Renal pelvis (tissue), 4 donors: ENCODE results near the gene NIPAL3. TPM values are rescaled to one million over a fixed set of nuclear protein-coding genes. Genes with fewer than 3 reads are reported as not detected.

ENCODE experiments used
- DNase-seq: peaks from one replicate; pipeline ENCODE4 v3.0.0-alpha.2; 2013
- polyA plus RNA-seq, 3 donors: library from polyadenylated mRNA; unstranded; fragments of 120-200 nt; gene quantifications; one replicate each; pipeline ENCODE4 v1.2.1, GENCODE V29; 2013; ENCODE audit not compliant: insufficient read length in 3 of 3

NIPAL3 gene
- polyA plus RNA-seq, 3 donors: 18.3 to 25.4 (median 22.2) TPM

- no peak for DNase-seq
Measured at GRCh38 chr1:24388331-24388885, 27.2 kb upstream of the NIPAL3 start.

GRCh38 chr1:24389231-24389678, 26.3 kb upstream of the NIPAL3 start:
- DNase-seq: no peak

GRCh38 chr1:24390924-24391782, 24.4 kb upstream of the NIPAL3 start:
- peak; percentile 76 for DNase-seq

DNA sequence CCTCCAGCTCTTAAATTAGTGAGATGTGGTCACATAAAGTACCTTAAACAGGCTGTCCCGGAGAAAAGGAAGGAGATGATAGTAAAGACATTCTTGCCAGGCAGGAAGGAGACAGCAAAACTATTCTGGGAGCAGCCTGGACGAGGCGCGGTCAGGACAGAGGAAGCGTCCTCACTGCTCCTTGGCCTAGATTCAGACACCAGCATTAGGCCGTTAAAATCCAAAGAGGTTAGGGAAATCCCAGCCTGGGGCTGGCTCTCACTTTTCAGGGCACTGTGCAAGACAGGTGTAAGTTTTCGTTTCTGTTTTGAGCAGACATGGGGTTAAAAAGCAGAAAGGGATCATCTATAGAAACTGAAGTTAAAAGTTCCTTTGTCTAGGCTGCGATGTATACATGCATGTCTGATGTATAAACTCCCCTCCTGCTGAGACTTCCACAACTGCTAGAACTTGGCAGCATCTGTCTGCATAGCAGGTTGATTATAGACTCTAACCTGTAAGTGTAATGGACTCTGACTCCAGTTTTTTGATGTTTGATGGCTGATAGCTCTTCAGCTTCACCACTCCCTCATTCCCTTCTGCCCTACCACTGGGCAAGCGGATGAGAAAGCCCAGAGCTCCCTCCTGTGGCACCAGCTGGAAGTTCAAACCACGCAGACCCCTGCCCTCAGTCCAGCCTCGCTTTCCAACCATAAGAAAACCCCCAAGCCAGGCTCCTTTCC, 23.6 kb upstream of the NIPAL3 start:
- DNase-seq: peak; percentile 44

DNA sequence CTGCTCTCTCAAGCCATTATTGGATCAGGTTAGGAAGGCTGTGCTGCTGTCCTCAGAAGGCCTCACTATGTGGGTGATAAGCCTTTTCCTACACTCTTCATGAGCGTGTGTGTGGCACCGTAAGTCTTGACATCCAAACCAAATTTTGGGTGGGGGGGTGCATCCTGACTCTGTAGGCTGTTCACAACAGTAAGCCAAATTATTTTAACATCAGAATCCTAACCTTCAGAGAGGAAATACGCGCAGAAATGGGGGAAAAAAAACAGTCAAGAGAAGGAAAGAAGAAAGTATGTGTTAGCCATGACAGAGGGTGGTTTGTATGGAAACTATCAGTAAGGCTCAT, 23.0 kb upstream of the NIPAL3 start:
- no peak for DNase-seq

DNA sequence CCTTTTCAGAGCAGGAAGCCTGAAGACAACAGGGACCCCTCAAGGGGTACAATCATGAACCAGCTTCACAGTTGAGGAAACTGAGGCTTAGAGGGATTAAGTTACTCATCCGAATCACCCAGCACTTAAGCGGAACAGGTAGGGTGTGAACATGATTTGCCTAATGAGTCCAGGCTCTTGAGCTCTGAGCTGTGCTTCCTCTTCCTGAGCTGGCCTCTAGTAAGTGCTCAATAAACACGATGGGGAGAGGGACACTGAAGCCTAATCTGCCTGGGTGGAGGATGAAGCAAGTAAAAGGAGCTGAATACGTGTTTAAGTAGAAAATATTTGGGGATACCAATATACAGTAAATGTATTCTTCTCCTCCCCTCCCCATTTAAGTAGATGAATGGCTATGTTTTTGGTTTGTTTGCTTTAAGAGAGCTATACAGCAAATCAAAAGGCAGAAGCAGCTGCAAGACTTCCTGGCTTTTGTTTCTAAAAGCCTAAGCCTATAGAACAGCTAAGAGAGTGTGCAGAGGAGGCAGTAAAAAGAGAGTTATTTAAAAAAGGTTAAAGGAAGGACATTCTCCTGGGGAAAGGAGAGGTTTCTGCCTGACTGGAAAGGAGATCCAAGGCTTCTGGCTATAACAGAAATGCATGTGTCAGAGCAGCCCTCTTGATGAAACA, 22.5 kb upstream of the NIPAL3 start:
- DNase-seq: no peak

DNA sequence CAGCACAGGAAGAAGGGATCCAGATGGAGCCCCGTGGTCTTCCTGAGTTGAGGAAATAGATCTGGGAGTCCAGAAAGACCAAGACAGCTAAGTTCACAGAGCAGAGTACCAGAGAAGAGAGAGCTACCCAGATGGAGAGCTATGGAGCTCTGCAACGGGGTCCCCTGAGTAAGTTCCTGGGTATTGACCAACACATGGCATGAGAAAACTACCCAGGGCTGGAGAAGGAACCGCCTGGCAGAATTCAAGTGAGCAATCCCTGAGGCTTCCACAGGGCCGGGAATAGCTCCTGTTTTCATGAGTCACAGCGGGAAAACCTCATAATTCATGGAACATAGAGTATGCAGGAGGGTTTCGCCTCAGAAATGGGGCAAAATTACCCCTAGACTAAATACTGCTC, 21.7 kb upstream of the NIPAL3 start:
- no peak for DNase-seq

- DNase-seq: no peak
Measured at GRCh38 chr1:24400065-24400464, 15.5 kb upstream of the NIPAL3 start.

DNA sequence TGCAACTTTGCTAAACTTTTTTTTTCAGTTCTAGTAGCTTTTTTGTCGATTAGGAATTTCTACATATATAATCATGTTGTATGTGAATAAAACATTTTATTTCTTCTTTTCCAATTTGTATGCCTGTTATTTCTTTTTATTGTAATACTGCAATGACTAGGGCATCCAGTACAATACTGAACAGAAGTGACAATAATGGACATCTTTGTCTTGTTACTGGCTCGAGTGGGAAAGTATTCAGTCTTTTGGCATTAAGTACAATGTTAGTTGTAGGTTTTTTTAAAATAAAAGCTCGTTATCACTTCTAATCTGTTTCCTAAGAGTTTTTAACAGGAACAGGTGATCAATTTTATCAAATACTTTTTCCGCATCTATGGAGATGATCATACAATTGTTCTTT, 11.8 kb upstream of the NIPAL3 start:
- DNase-seq: no peak

DNA sequence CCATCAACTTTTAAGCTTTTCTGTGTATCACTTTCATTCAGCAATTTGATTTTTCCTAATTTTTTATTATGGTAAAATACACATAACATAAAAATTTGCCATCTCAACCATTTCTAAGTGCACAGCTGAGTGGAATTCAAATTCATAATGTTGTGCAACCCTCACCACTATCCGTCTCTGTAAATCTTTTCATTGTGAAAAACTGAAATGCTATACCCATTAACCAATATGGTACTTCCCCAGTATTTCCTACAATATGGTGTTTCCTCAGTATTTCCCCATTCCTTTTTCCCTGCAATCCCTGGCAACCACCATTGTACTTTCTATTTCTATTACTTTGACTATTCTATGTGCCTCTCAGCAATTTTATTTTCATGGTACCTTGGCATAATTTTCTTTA, 8.8 kb upstream of the NIPAL3 start:
- DNase-seq: no peak

DNA sequence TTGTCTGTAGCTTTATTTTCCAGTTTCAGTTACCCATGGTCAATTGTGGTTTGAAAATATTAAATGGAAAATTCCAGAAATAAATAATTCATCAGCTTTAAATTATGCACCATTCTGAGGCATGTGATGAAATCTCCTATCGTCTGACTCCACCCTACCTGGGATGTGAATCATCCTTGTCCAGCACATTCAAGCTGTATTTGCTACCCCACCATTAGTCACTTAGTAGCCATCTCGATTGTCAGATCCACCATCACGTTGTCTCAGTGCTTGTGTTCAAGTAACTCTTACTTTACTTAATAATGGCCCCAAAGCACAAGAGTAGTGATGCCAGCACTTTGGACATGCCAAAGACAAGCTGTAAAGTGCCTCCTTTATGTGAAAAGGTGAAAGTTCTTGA, 6.1 kb upstream of the NIPAL3 start:
- no peak for DNase-seq

DNA sequence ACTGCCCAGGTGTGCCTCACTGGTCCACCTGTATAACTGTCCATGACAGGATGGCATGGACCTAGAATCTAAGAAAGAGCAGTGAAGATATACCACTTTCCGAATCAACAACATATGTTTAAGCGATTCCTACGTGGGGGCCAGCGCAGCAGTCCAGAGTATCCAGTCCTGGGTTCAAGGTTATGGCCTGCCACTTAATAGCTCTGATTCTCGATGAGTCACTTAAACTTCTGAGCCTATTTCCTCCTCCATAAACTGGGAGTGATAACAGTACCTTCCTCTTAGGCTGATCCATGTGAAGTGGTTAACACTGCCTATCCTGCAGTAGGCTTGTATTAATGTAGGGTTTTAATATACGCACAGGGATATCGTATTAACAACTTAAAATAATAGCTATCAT, 4.9 kb upstream of the NIPAL3 start:
- DNase-seq: no peak

DNA sequence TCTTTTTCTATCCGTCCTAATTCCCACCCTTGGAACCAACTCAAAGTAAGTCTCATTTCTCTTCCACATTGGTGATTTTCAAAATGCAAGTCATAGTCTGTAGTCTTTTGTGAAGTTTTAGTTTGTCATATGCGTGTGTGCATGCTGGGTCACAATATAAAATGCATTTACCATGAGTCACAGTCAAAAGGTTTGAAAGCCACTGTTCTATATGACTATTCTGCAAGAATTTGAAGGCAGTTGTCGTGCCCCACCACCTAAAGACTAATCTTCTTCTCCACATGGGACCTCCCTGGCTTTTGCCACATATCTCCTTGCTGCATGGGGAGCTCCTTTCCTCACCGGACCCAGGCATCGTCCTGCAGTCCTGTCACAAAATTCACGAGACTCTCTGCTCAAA, 3.6 kb upstream of the NIPAL3 start:
- no peak for DNase-seq

GRCh38 chr1:24412408-24412807, 3.2 kb upstream of the NIPAL3 start:
- DNase-seq: no peak

GRCh38 chr1:24413350-24414163, 2.0 kb upstream of the NIPAL3 start, which contains the start of gene STPG1:
Gene STPG1 (minus strand): TSS chr1:24413782. CDS start chr1:24401388, 12,394 bp downstream.
- peak; percentile 89 for DNase-seq

DNA sequence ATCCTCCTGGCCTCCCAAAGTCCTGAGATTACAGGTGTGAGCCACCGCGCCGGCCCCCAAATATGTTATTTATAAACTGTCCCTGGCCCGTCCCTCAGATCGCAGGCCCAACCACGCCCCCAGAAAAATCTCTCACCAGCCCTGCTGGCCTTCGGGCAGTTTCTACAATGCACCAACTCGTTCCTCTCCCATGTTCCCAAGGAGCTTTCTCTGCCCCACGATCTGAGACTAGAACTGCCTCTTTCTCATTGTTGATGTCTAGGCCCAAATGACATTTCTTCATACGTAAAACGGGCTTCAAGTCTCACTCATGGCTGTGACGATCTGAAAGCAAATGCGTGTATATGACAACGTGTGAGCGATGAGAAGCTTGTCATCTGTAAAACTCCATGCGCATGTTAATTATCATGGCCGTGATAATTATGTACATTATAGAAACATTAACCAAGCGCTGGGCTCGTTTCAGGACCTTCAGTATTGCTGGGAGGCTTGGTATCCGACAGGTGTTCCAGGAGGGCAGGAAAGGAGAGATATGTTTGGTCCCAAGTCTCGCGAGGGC, 748 bp upstream of the NIPAL3 start:
- DNase-seq: no peak

GRCh38 chr1:24415910-24416665, 486 bp downstream of the NIPAL3 start:
- DNase-seq: no peak

DNA sequence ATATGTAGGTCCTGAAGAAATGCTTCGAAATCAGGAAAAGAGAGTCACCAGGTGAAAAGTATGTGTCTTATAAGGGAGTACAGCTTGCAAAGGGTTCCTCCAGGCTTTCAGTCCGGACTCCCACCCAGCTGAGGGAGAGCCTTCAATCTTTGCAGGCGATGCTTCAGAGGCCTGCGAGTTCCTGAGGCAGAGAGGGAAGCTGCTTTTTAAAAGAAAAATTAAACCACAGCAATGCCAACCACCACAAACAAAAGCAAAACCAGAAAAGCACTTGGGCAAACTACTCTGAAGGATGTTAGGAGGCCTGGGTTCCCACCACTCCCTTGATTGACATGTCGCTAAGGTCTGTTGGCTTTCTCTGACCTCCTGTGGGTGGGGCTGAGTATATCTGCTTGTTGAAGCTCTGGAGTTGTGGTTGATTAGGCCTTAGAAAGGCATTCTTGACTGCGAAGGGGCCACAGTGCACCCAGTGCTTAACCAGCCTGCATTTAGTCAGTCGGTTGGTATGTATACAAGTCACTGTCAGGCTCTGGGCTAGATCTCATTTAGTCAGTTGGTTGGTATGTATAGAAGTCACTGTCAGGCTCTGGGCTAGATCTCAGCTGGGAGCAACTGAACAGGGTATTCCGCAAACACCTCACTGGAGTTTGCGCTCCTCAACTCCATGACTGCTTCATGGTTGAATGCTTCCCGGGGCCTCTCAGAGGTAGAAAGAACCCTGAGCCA, 1.2 kb downstream of the NIPAL3 start:
- no peak for DNase-seq

DNA sequence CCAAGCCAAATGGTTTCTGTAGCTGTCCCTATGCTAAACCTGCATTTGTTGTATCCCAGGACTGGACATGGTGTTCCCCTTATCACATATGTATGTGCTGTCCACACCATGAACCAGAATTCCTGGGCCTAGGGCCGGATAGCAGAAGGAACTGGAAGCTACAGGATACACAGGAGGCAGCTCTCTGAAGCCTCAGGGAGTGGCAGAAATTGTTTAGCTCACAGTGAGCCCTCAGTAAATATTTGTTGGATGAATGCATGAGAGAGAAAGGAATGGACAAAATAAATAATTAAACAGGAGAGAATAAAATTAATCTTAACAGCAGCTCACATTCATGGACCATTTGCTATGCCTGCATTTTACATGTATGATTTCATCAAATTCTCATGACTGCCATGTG, 2.1 kb downstream of the NIPAL3 start:
- DNase-seq: no peak
